CD4-positive, alpha-beta T cell (primary cell): Measurements from ENCODE around the gene ZNF613. TPM values are rescaled to one million over a fixed set of nuclear protein-coding genes. Genes with fewer than 3 reads are reported as not detected.
A peak's percentile ranks its signal among the peaks of the same experiment; 100 is the strongest.

Experiments used
- ATAC-seq: fragments of 200-7000 bp; cut with Tn5 transposase; one replicate; pipeline ENCODE4 v1.10.0; 2022; ENCODE audit warnings: mild to moderate bottlenecking; ENCODE audit not compliant: poor library complexity
- CTCF ChIA-PET: fragments of 350-600 bp; sonication (Branson Sonifier 250); formaldehyde crosslinking; loops from one replicate; lab custom pipeline; 2021; ENCODE audit warnings: antibody characterized with exemption, inconsistent platforms; lab: Charles Lee
- POLR2A ChIA-PET: fragments of 350-600 bp; sonication (Branson Sonifier 250); formaldehyde crosslinking; loops from one replicate; lab custom pipeline; 2021; ENCODE audit warnings: antibody characterized with exemption, inconsistent platforms; lab: Charles Lee
- DNase-seq, 14 experiments: peaks; one replicate each; pipeline ENCODE4 v3.0.0-alpha.2; 2013 to 2020; ENCODE audit warnings: mixed read lengths in 2 of 14
- H3K27ac ChIP-seq, 2 donors: one replicate each; pipeline versions ENCODE4 v1.5.1 to v1.7.0; 2013; ENCODE audit warnings: low read length in 2 of 2, low read depth in 1 of 2, mild to moderate bottlenecking in 1 of 2
- H3K27me3 ChIP-seq, 2 experiments: 1 replicate in 1 of 2; 2 replicates in 1 of 2; pipeline versions ENCODE4 v1.6.1 to v1.7.0; 2013; ENCODE audit warnings: low read length in 2 of 2, control low read depth in 1 of 2, mild to moderate bottlenecking in 1 of 2, moderate library complexity in 1 of 2; ENCODE audit not compliant: insufficient read depth in 2 of 2, control insufficient read depth in 1 of 2
- H3K36me3 ChIP-seq: one replicate; pipeline ENCODE4 v1.6.1; 2013; ENCODE audit warnings: low read length, control low read depth; ENCODE audit not compliant: insufficient read depth
- H3K4me1 ChIP-seq: one replicate; pipeline ENCODE4 v1.6.1; 2013; ENCODE audit warnings: low read length, control low read depth; ENCODE audit not compliant: insufficient read depth
- H3K4me3 ChIP-seq: one replicate; pipeline ENCODE4 v1.5.1; 2013; ENCODE audit warnings: mild to moderate bottlenecking, low read length, moderate library complexity
- H3K9me3 ChIP-seq, 2 experiments: 1 replicate in 1 of 2; 2 replicates in 1 of 2; pipeline versions ENCODE4 v1.6.1 to v1.7.0; 2013; ENCODE audit warnings: low read length in 2 of 2, mild to moderate bottlenecking in 2 of 2, control low read depth in 1 of 2, moderate library complexity in 1 of 2; ENCODE audit not compliant: control insufficient read depth in 1 of 2, insufficient read depth in 1 of 2
- H3K27ac Mint-ChIP-seq: one replicate; pipeline ENCODE4 v1.8.0; 2020; ENCODE audit warnings: mixed read lengths
- H3K27me3 Mint-ChIP-seq: one replicate; pipeline ENCODE4 v1.8.0; 2021; ENCODE audit warnings: mixed read lengths
- H3K36me3 Mint-ChIP-seq: one replicate; pipeline ENCODE4 v1.8.0; 2021; ENCODE audit warnings: low read depth, mixed read lengths
- H3K4me1 Mint-ChIP-seq: one replicate; pipeline ENCODE4 v1.8.0; 2021; ENCODE audit warnings: low read depth, mixed read lengths
- H3K4me3 Mint-ChIP-seq: one replicate; pipeline ENCODE4 v1.8.0; 2020; ENCODE audit warnings: mild to moderate bottlenecking, mixed read lengths
- H3K9me3 Mint-ChIP-seq: one replicate; pipeline ENCODE4 v1.8.0; 2020; ENCODE audit warnings: mixed read lengths
- CTCF ChIP-seq: fragments of 200-600 bp; IDR thresholded peaks from one replicate; pipeline ENCODE4 v1.8.0; 2022; ENCODE audit warnings: antibody characterized with exemption, mild to moderate bottlenecking
- intact Hi-C, 2 experiments: fragments of 100-400 bp; cut with DNase I in 1 of 2; cut with micrococcal nuclease in 1 of 2; formaldehyde crosslinking; loops; one replicate each; pipeline versions ENCODE4 v1.15.1 to v1.9.0; 2023 to 2025; cut with DNase I, micrococcal nuclease
- total RNA-seq, 174 experiments: library from RNA in 2 of 174; stranded (reverse) in 2 of 174; gene quantifications; one replicate each; pipeline ENCODE4 v1.2.3 and lab custom pipeline; 2021 to 2026

The ZNF613 gene
- total RNA-seq, 2 experiments from 2014 or later, result 0.67 to 1.3 TPM

DNA sequence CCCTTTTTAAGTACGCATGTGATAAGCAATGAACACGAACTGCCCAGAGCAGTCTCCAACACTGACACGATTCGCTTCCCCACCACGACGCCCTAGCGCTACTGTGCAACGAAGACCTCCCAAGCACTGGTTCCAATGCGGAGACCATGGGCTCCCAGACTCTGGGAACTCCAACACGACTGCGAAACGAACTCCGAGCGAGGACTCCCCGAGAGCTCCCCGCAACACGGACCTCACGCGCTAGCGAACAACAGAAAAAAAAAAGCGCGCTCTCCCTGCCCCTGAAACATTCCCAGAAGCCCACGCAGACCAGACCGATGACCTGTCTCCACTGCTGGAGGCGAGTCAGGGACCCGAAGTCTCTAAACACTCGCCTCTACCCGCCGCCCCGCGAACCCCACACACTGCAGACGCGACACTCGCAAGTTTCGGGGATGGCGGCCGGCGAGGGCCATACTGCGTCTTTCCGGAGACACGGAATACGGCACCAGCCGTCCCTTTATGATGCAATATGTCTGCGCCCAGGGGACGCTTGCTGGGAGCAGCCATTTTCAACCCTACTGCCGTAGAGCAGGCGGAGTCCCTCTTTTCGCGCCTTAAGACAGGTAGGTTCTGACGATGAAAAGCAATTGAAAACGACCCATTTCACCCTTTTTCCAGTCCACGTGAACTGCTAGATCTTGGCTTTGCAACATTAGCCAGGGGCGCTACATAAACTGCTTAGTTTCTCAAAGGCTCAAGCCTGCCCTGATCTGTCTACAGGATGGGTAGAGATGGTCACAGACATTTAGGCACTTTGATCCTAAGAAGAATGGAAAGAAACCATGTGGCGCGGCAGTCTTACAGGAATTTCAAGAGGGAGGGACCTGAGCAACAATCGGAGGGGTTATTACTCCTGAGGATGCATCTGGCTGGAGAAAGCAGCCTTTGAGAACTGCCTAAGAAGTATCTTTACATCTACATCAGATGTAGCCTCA lies 39.5 kb upstream of the ZNF613 start, which contains the start of gene ZNF577:
Gene ZNF577 (minus strand): TSS at position 430 of the 977 bp plus-strand sequence. CDS start 7,569 bp downstream, outside the sequence.
- H3K9me3 ChIP-seq, result peaks cover 42 to 99% of the 10 kb centered on the region in 2 experiments
- H3K4me3 Mint-ChIP-seq, result peak within 1 kb of the TSS; percentile 97
- POLR2A ChIA-PET, result no interaction called here
- peak within 1 kb of the TSS in 1 of 2 donors; percentile 20 for H3K27ac ChIP-seq
- H3K27me3 Mint-ChIP-seq, result no peaks in the 10 kb centered on the region
- H3K27me3 ChIP-seq, result no peaks in the 10 kb centered on the region
- H3K36me3 ChIP-seq, result peaks cover 28% of the 10 kb centered on the region
- ATAC-seq (peak; percentile 89), DNase-seq (peak; percentile 27 to 85 (median 60))
- CTCF ChIA-PET, result no interaction called here
- peaks cover 7% of the 10 kb centered on the region for H3K4me1 ChIP-seq
- peak within 1 kb of the TSS; percentile 51 for H3K4me3 ChIP-seq
- intact Hi-C loops, result loop anchor here (5.0 kb wide), 2 partner anchors 39 to 99 kb away; partner anchors contain the start of genes ZNF350 (in 1 of the 2) and ZNF613 (in 1 of the 2)
- TF ChIP-seq CTCF, result no peak
- H3K9me3 Mint-ChIP-seq, result peaks cover 7% of the 10 kb centered on the region
- H3K36me3 Mint-ChIP-seq, result peaks cover 97% of the 10 kb centered on the region
- peak within 1 kb of the TSS; percentile 87 for H3K27ac Mint-ChIP-seq
- peaks cover 17% of the 10 kb centered on the region for H3K4me1 Mint-ChIP-seq

DNA sequence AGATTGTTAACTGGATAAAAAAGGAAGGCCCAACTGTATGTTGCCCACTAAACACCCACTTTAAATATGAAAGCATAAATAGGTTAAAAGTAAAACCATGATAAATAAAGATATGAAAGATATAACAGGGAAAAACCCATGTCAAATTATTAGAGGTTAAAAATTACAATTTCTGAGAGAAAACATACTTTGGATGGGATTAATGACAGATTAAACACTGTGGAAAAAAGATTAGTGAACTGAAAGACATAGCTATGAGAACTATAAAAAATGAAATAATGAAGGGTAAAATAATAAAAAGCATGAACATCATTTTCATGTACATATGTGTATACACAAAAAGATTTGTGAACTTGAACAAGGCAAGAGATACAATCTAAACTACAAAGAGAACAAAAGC lies 37.3 kb upstream of the ZNF613 start:
- intact Hi-C loops, result loop anchor here (5.0 kb wide), 2 partner anchors 37 to 97 kb away; partner anchors contain the start of genes ZNF350 (in 1 of the 2) and ZNF613 (in 1 of the 2)
- H3K36me3 ChIP-seq, result peaks cover 48% of the 10 kb centered on the region
- no peak overlapping the region for H3K4me3 ChIP-seq
- DNase-seq (no peak), ATAC-seq (no peak)
- H3K9me3 ChIP-seq, result peaks cover 38 to 100% of the 10 kb centered on the region in 2 experiments
- H3K4me1 Mint-ChIP-seq, result peaks cover 21% of the 10 kb centered on the region
- H3K27ac Mint-ChIP-seq, result no peak overlapping the region
- no peak for TF ChIP-seq CTCF
- peaks cover 100% of the 10 kb centered on the region for H3K36me3 Mint-ChIP-seq
- ChIA-PET CTCF (no interaction called here), POLR2A (no interaction called here)
- no peaks in the 10 kb centered on the region for H3K27me3 Mint-ChIP-seq
- no peak overlapping the region for H3K4me3 Mint-ChIP-seq
- H3K27me3 ChIP-seq, result no peaks in the 10 kb centered on the region
- H3K9me3 Mint-ChIP-seq, result peaks cover 12% of the 10 kb centered on the region
- no peak overlapping the region for H3K27ac ChIP-seq
- peaks cover 7% of the 10 kb centered on the region for H3K4me1 ChIP-seq

DNA sequence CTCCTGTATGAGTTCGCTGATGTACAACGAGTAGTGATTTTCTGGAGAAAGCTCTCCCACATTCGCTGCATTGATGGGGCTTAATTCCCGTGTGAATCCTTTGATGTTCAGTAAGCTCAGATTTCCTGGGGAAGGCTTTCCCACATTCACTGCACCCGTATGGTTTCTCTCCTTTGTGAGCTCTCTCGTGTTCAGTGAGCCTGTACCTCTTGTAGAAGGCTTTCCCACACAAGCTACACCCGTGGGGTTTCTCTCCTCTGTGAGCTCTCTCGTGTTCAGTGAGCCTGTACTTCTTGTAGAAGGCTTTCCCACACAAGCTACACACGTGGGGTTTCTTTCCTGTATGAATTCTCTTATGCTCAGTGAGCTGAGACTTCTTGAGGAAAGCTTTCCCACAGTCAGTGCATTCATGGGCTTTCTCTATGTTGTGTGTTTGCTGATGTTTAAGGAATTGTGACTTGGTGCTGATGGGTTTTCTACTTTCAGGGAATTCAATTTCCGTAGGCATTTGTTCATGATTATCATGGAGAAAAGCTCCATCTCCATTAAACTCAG lies 36.0 kb upstream of the ZNF613 start:
- Histone ChIP-seq H3K36me3 (peaks cover 60% of the 10 kb centered on the region), H3K27me3 (no peaks in the 10 kb centered on the region), H3K4me1 (peaks cover 7% of the 10 kb centered on the region), H3K27ac (no peak overlapping the region), H3K4me3 (no peak overlapping the region), H3K9me3 (peaks cover 40 to 98% of the 10 kb centered on the region in 2 experiments)
- ChIA-PET CTCF (no interaction called here), POLR2A (no interaction called here)
- DNase-seq (no peak), ATAC-seq (no peak)
- Mint-ChIP-seq H3K27me3 (no peaks in the 10 kb centered on the region), H3K36me3 (peaks cover 100% of the 10 kb centered on the region), H3K27ac (no peak overlapping the region), H3K9me3 (peaks cover 18% of the 10 kb centered on the region), H3K4me3 (no peak overlapping the region), H3K4me1 (peaks cover 21% of the 10 kb centered on the region)
- TF ChIP-seq CTCF, result no peak
- intact Hi-C loops, result no loop called here
